Activated T-helper 1 cell treated with anti-CD3 and anti-CD28 coated beads, Interleukin-12 subunit alpha, Interleukin-12 subunit beta, Interleukin-2, Interleukin-4 antibody, amounts not matched to agents 30 ng/mL and 10 ng/mL and 1 ng/mL, durations not matched to agents 14 hours and 24 hours and 36 hours (primary cell): ENCODE results near the gene HMGCL. TPM values are rescaled to one million over a fixed set of nuclear protein-coding genes. Genes with fewer than 3 reads are reported as not detected.

Experiments used
- DNase-seq: peaks from one replicate; pipeline ENCODE4 v3.0.0; 2021; ENCODE audit warnings: low spot score
- H3K27ac Mint-ChIP-seq: one replicate; pipeline ENCODE4 v1.8.0; 2021; ENCODE audit warnings: mild to moderate bottlenecking, mixed read lengths
- H3K27me3 Mint-ChIP-seq: one replicate; pipeline ENCODE4 v1.8.0; 2022; ENCODE audit warnings: mild to moderate bottlenecking, moderate library complexity, mixed read lengths; ENCODE audit not compliant: insufficient read depth
- H3K36me3 Mint-ChIP-seq: one replicate; pipeline ENCODE4 v1.8.0; 2021; ENCODE audit warnings: low read depth, mixed read lengths
- H3K4me1 Mint-ChIP-seq: one replicate; pipeline ENCODE4 v1.8.0; 2021; ENCODE audit warnings: low read depth, mixed read lengths
- H3K4me3 Mint-ChIP-seq: one replicate; pipeline ENCODE4 v1.8.0; 2021; ENCODE audit warnings: mild to moderate bottlenecking, moderate library complexity, mixed read lengths
- H3K9me3 Mint-ChIP-seq: one replicate; pipeline ENCODE4 v1.8.0; 2021; ENCODE audit warnings: mixed read lengths
- intact Hi-C: fragments of 100-400 bp; cut with micrococcal nuclease; formaldehyde crosslinking; loops from one replicate; pipeline ENCODE4 v1.15.1; 2024
- total RNA-seq: library from RNA; stranded (reverse); gene quantifications from 2 replicates; pipeline ENCODE4 v1.2.3, GENCODE V29; 2022

Gene HMGCL
- total RNA-seq, 1 donor from 2014 or later: 19.9 TPM

DNA sequence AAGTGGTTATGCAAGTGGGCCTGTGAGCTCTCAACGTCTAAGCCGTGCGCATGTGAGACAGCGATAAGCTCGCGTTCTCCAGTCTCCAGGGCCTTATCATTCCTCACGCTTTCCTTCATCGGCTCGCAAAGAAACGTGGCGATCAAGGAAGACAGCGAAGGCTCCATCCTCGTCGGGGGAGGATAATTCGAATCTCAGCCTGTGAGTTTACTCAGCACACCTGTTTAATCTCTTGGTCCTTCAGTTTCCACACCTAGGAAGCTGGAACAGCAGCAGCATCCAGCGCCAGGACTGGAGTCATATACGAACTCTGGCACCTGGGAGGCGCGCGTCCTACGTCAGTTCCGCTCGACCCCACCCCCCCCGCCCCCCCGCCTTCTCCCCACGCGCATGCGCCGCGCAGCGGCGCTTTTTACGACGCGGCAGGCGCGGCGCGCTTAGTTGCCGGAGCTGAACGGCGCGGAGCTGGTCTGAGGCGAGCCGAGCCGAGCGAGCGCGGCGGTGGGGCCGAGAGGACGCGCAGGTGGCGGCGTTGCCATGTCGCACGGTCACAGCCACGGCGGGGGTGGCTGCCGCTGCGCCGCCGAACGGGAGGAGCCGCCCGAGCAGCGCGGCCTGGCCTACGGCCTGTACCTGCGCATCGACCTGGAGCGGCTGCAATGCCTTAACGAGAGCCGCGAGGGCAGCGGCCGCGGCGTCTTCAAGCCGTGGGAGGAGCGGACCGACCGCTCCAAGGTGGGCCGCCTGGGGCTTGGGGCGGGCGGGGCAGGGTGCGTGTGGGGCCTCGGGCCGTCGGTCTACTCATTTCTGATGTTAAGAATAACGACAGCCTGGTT is 47.0 kb downstream of the HMGCL start, which contains the start of gene PITHD1:
Gene PITHD1, plus strand, starts transcription at position 440 of the 836 bp plus-strand sequence. Its CDS starts 98 bp downstream, at position 538.
- H3K4me3 Mint-ChIP-seq: peak within 1 kb of the TSS; percentile 95
- peaks cover 43% of the 10 kb centered on the region for H3K4me1 Mint-ChIP-seq

DNA sequence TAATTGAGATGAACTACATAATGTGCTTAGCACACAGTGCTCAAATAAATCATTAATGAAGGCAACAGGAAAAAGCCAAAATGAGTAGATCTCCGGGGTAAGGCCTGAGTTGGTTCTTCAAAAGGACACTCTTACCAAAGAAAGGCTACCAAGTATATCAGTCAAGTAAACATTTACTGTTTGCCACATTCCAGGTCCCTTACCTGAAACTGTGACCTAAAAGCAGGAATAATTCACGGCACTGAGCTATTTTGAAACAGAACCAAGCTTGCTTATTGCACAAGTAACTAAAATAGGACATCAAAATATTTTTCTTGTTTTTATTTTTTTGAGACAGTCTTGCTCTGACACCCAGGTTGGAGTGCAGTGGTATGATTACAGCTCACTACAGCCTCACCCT is 49.0 kb downstream of the HMGCL start:
- intact Hi-C loops: loop anchor here (5.0 to 10.0 kb wide), 2 partner anchors 34 to 431 kb away; partner anchors contain the start of genes ELOA and HNRNPR
- DNase-seq: no peak
- Mint-ChIP-seq H3K4me3 (peak overlapping the region; percentile 95), H3K36me3 (peaks cover 12% of the 10 kb centered on the region), H3K4me1 (peaks cover 45% of the 10 kb centered on the region), H3K27me3 (no peaks in the 10 kb centered on the region), H3K9me3 (no peaks in the 10 kb centered on the region), H3K27ac (no peak overlapping the region)

More for the DNA sequence above, 47.0 kb downstream of the HMGCL start, which contains the start of gene PITHD1:
- no peaks in the 10 kb centered on the region for H3K9me3 Mint-ChIP-seq
- H3K27me3 Mint-ChIP-seq: no peaks in the 10 kb centered on the region
- peak within 1 kb of the TSS; percentile 94 for H3K27ac Mint-ChIP-seq
- peaks cover 17% of the 10 kb centered on the region for H3K36me3 Mint-ChIP-seq
- intact Hi-C loops: loop anchor here (1.0 to 10.0 kb wide), 8 partner anchors 13 to 433 kb away; partner anchors contain the start of genes ELOA, FUCA1, GALE and HMGCL
- peak; percentile 80 for DNase-seq

DNA sequence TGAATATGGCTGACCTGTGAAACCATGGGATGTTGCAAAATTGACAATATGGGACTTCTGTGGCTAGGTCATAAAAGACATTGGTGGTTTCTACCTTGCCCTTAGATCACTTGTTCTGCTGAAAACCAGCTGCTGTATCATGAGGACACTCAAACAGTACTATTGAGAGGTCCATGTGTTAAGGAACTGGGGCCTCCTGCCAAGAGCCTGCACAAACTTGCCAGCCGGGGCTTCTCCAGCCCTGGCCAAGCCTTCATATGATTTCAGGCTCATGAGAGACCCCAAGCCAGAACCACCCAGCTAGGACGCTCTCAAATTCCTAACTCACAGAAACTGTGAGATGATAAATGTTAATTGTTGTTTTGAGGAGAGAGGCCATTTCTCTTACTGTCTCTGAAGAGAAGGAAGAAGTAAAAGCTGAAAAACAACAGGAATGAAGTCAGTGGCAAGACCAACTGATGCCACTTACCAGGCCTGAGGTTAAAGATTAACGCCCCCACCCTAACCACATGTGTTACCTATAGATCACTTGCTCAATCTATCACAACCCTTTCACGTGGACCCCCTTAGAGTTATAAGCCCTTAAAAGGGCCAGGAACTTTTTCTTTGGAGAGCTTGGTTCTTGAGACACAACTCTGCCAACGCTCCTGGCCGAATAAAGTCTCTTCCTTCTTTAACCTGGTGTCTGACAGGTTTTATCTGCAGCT is 50.9 kb downstream of the HMGCL start:
- Mint-ChIP-seq H3K9me3 (no peaks in the 10 kb centered on the region), H3K4me1 (peaks cover 34% of the 10 kb centered on the region), H3K27me3 (no peaks in the 10 kb centered on the region), H3K36me3 (peaks cover 2% of the 10 kb centered on the region), H3K4me3 (no peak overlapping the region), H3K27ac (no peak overlapping the region)
- intact Hi-C loops: loop anchor here (10.0 kb wide), 1 partner anchor 430 kb away; the partner anchor contains the start of gene HNRNPR
- no peak for DNase-seq

DNA sequence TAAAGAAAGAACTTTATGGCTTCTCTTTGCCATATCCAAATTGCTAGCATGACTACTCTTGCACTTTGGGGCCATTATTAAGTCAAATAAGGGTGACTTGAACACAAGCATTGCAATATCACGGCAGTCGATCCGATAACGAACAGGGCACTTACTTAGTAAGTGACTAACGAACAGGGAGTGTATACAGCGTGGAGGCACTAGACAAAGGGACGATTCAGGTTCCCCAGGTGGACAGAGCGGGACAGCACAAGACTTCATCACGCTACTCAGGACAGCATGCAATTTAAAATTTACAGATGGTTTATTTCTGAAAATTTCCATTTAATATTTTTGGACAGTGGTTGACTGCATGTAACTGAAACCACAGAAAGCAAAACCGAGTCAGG is 52.4 kb downstream of the HMGCL start:
- DNase-seq: no peak
- intact Hi-C loops: loop anchor here (1.0 to 10.0 kb wide), 4 partner anchors 18 to 428 kb away; partner anchors contain the start of genes FUCA1, HNRNPR and LYPLA2
- Mint-ChIP-seq H3K36me3 (no peaks in the 10 kb centered on the region), H3K4me3 (no peak overlapping the region), H3K27ac (no peak overlapping the region), H3K9me3 (no peaks in the 10 kb centered on the region), H3K4me1 (peaks cover 27% of the 10 kb centered on the region), H3K27me3 (no peaks in the 10 kb centered on the region)

DNA sequence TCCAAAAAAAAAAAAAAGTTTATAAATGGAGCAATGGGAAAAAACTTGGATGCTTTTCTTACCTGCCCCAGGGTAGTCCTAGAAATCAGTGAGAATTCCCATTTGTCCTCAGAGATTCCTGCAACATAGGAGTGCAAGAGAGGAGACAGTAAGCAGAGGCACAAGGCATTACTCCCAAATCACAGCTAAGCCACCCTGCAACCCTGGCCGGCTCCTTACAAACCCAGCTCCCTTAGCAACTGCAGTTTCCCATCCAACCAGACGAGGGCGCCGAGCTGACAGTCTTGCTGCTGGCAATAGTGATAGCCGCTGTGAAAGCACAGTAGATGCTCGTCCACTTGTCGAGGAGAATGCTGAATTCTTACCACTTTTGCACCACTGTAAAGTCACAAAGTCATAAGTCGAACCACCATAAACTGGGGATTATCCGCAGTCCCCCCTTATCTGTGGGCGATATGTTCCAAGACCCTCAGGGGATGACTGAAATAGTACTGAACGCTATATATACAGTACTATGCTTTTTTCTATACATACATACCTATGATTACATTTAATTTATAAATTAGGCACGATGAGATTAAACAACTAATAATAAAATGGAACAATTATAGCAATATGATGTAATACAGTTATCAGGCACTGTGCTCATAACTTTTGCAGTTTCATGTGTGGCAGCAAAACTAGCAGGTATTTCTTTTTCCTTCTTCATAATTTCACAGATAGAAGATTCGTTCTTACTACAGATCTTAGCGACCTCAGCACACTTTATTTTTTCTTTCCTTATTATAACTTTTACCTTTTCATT is 53.0 kb downstream of the HMGCL start:
- H3K27me3 Mint-ChIP-seq: no peaks in the 10 kb centered on the region
- DNase-seq: peak; percentile 80
- H3K4me3 Mint-ChIP-seq: no peak overlapping the region
- no peaks in the 10 kb centered on the region for H3K36me3 Mint-ChIP-seq
- H3K4me1 Mint-ChIP-seq: peaks cover 27% of the 10 kb centered on the region
- intact Hi-C loops: loop anchor here (1.0 to 10.0 kb wide), 4 partner anchors 19 to 427 kb away; partner anchors contain the start of genes FUCA1, HNRNPR and LYPLA2
- no peaks in the 10 kb centered on the region for H3K9me3 Mint-ChIP-seq
- no peak overlapping the region for H3K27ac Mint-ChIP-seq

DNA sequence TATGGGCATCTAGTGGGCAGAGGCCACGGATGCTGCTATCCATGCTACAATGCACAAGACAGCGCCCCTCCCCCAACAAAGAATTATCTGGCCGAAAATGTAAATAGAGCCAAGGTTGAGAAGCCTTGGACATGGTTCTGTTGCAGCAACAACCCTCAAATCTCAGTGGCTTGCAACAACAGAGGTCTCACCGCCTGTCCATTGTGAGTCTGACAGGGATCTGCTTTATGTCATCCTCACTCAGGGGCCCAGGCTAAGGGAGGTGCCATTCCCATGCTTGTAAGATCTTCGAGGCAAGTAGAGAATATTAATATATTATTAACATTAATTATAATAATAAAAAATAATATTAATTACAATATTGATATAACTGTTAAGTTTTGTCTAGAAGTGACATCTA is 56.5 kb downstream of the HMGCL start:
- H3K4me3 Mint-ChIP-seq: no peak overlapping the region
- intact Hi-C loops: no loop called here
- H3K9me3 Mint-ChIP-seq: no peaks in the 10 kb centered on the region
- H3K27me3 Mint-ChIP-seq: no peaks in the 10 kb centered on the region
- H3K27ac Mint-ChIP-seq: no peak overlapping the region
- peaks cover 11% of the 10 kb centered on the region for H3K4me1 Mint-ChIP-seq
- DNase-seq: no peak
- H3K36me3 Mint-ChIP-seq: peaks cover 6% of the 10 kb centered on the region

DNA sequence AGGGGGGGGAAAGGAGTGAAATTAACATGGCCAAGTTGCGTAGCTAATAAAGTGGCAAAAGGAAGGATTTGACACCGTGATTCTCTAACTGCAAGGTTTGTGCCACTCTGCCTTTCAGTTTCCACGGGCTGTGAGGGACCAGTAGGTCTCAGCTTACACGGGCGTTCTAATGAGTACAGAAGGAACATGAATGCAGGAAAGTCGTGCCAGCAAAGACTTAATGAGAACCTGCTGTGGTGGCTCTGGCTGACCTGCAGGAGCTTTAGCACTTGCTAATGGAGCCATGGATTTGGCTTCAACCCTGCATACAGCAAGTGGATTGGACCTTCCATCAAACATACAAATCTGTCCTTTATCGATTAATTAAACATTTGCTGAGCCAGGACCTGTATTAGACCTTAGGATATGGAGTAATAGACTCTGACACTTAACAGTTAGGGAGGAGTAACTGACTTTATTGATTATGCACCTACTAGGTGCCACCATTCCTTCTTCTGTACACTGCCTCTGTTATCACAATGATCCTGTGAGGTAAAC is 62.1 kb downstream of the HMGCL start:
- Mint-ChIP-seq H3K4me3 (no peak overlapping the region), H3K27me3 (no peaks in the 10 kb centered on the region), H3K9me3 (no peaks in the 10 kb centered on the region), H3K4me1 (no peaks in the 10 kb centered on the region), H3K27ac (no peak overlapping the region), H3K36me3 (peaks cover 28% of the 10 kb centered on the region)
- DNase-seq: no peak
- intact Hi-C loops: no loop called here

DNA sequence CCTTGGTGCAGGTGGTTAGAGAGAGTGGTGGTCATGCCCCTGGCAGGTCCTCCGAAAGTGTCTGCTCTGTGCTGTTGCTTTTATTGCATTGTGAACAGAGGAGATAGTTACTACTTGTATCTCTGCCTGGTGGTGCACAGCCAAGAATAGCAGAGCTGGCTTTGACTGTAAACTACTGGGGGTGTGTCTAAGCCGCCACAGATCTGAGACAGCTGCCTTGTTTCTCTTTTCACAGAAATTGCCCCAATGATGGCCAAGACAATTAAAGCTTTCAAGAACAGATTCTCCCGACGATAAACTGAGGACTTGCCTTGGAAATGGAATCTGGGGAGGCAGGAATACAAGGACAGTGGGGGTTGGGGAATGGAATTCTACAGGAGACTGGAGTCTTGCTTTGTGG is 66.0 kb downstream of the HMGCL start:
- intact Hi-C loops: no loop called here
- no peaks in the 10 kb centered on the region for H3K9me3 Mint-ChIP-seq
- DNase-seq: no peak
- H3K36me3 Mint-ChIP-seq: peaks cover 44% of the 10 kb centered on the region
- no peak overlapping the region for H3K4me3 Mint-ChIP-seq
- H3K27me3 Mint-ChIP-seq: no peaks in the 10 kb centered on the region
- H3K27ac Mint-ChIP-seq: no peak overlapping the region
- H3K4me1 Mint-ChIP-seq: no peaks in the 10 kb centered on the region

DNA sequence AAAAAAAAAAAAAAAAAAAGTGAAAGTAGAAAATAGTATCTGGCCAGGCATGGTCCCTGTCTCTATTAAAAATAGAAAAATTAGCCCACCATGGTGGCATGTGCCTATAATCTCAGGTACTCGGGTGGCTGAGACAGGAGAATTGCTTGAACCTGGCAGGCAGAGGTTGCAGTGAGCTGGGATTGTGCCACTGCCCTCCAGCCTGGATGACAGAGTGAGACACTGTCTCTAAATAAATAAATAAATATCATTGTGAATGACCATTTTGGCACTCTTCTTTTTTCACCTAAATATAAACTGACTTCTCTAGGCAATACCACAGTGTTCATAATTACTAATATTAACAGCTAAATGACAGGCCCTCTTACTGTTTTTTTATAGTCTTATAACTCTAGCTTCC is 67.4 kb downstream of the HMGCL start:
- H3K27me3 Mint-ChIP-seq: no peaks in the 10 kb centered on the region
- H3K4me3 Mint-ChIP-seq: no peak overlapping the region
- intact Hi-C loops: no loop called here
- peaks cover 49% of the 10 kb centered on the region for H3K36me3 Mint-ChIP-seq
- H3K27ac Mint-ChIP-seq: no peak overlapping the region
- H3K9me3 Mint-ChIP-seq: no peaks in the 10 kb centered on the region
- no peaks in the 10 kb centered on the region for H3K4me1 Mint-ChIP-seq
- DNase-seq: no peak

DNA sequence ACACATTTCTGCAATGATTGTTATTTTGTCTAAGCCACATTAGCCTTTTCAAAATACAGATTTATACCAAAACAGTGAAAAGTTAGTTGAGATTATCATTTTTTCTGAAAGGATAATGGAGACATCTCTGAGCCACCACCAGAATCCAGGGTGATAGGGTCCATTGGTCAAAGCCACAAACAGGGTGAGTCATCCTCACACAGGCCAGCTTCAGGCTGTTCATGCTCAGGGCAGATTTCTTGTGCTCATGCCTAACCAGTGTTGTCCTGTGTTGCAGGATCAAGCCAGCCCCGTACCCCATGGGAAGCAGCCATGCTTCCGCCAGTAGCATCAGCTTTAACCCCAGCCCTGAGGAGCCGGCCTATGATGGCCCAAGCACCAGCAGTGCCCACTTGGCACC is 68.6 kb downstream of the HMGCL start:
- Mint-ChIP-seq H3K4me3 (no peak overlapping the region), H3K27ac (no peak overlapping the region), H3K36me3 (peaks cover 48% of the 10 kb centered on the region), H3K27me3 (no peaks in the 10 kb centered on the region), H3K9me3 (no peaks in the 10 kb centered on the region), H3K4me1 (no peaks in the 10 kb centered on the region)
- DNase-seq: no peak
- intact Hi-C loops: no loop called here

DNA sequence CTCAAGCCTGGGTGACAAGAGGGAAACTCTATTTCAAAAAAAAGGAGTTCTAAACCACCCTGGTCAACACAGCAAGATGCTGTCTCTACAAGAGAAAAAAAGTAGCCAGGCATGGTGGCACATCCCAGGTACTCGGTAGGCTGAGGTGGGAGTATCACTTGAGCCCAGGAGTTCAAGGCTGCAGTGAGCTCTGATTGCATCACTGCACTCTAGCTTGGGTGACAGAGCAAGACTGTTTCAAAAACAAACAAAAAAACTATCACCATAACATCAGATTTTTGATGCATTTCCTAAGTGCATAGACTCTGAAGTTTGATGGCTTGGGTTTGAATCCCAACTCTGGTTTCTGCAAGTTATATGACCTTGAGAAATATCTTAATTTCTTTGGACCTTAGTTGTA is 72.3 kb downstream of the HMGCL start:
- no peak for DNase-seq
- Mint-ChIP-seq H3K36me3 (peaks cover 47% of the 10 kb centered on the region), H3K9me3 (no peaks in the 10 kb centered on the region), H3K27ac (no peak overlapping the region), H3K27me3 (no peaks in the 10 kb centered on the region), H3K4me1 (peaks cover 20% of the 10 kb centered on the region), H3K4me3 (no peak overlapping the region)
- intact Hi-C loops: no loop called here
